HG03354 (cell line): ENCODE measurements around the gene SEMA6B.
"Not testable (repeated sequence)": the region's sequence is repeated elsewhere in the genome, so short reads cannot be mapped to it uniquely, and the experiment has no call there.

Experiments
- ATAC-seq: cut with Tn5 transposase; IDR thresholded peaks from one replicate; pipeline ENCODE4 v1.9.1; 2021; ENCODE audit warnings: mild to moderate bottlenecking; ENCODE audit not compliant: unreplicated experiment, poor library complexity, severe bottlenecking

Gene SEMA6B

GRCh38 chr19:4550479-4551050 is 8.9 kb downstream of the SEMA6B start:
- no peak for ATAC-seq

DNA sequence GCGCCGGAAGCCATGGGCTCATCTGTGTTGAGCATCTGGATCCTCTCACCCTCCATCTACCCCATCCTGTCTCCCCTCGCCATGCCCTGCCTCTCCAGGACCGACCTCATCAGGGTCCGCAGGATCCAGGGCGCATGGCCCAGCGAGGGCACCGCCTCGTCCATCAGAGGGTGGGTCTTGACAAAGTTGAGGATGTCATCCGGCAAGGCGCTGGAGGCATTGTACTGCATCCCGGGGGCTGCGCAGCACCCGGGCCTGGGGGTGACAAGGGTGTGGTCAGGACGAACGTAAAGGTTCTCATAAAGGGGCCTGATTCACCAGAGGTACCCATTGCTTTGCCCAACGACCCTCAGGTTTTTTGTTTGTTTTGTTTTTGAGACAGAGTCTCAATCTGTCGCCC is 9.5 kb downstream of the SEMA6B start:
- no peak for ATAC-seq

DNA sequence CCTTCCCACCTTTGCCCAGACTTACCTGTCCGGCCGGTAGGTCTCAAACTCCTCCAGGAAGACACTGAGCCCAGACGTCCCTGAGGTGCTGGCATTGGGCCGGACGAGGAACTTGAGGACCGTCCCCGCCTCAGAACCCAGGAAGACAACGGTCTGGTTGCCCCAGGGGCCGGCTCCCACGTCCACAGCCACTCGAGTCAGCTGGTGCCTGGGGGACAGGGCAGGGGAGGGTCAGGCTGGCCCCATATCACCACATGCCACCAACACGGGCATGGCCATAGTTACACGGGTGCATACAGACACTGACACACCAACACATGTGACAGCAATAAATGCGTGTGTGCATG is 11.3 kb downstream of the SEMA6B start:
- no peak for ATAC-seq

- no peak for ATAC-seq
Observed at GRCh38 chr19:4547303-4548237, 11.9 kb downstream of the SEMA6B start.

- no peak for ATAC-seq
Observed at GRCh38 chr19:4543842-4544647, 15.4 kb downstream of the SEMA6B start.

GRCh38 chr19:4542896-4543841 is 16.3 kb downstream of the SEMA6B start:
- ATAC-seq = no peak

- not testable (repeated sequence) for ATAC-seq
Observed at GRCh38 chr19:4541806-4542145, 17.7 kb downstream of the SEMA6B start.

DNA sequence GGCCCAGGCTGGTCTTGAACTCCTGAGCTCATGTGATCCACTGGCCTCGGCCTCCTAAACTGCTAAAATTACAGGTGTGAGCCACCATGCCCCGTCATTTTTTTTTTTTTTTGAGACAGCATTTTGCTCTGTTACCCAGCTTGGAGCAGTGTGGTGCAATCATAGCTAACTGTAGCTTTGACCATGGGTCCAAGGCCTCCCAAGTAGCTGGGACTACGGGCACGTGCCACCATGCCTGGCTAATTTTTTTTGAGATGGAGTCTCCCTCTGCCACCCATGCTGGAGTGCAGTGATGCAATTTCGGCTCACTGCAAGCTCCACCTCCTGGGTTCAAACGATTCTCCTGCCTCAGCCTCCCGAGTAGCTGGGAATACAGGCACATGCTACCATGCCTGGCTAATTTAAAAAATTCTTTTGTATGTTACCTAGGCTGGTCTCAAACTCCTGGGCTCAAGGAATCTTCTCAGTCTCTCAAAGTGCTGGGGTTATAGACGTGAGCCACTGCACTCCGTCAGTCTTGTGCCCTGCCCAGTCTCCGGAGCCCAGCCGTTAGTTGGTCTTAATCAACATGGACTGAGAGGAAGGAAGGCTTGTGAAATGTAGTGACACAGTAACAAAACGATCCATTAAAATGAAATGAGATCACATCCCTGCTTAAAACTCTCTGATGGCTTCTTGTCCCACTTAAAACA is 18.2 kb downstream of the SEMA6B start:
- no peak for ATAC-seq

- no peak for ATAC-seq
Observed at GRCh38 chr19:4539693-4540581, 19.5 kb downstream of the SEMA6B start, which contains the start of gene LRG1. Gene LRG1, minus strand, starts transcription at chr19:4540036. Its CDS starts 23 bp downstream, at chr19:4540013.

DNA sequence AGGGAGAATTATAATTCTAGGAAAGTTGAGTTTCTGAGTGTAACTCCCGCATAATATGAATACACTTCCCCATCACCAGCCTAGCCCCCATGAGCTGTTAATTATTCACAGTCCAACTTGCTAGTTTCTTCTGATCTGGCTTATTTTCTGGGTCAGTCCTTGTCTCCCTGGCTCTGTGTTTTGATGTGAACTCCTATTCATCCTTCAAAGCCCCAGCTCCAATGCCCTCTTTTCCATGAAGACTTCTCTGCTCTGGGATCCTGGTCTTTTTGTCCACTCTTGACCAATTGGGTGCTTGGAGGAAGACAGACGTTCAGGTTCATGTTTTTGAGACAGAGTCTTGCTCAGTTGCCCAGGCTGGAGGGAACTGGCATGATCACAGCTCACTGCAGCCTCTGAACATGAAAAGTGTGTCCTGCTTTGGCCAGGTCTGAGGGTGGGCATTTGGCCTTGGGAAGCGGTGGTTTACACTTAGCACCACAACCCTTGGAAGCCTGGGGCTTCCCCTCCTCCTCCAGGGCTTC is 20.3 kb downstream of the SEMA6B start:
- no peak for ATAC-seq

GRCh38 chr19:4538601-4538954 is 20.9 kb downstream of the SEMA6B start:
- ATAC-seq = no peak

GRCh38 chr19:4537953-4538600 is 21.4 kb downstream of the SEMA6B start:
- ATAC-seq = no peak

DNA sequence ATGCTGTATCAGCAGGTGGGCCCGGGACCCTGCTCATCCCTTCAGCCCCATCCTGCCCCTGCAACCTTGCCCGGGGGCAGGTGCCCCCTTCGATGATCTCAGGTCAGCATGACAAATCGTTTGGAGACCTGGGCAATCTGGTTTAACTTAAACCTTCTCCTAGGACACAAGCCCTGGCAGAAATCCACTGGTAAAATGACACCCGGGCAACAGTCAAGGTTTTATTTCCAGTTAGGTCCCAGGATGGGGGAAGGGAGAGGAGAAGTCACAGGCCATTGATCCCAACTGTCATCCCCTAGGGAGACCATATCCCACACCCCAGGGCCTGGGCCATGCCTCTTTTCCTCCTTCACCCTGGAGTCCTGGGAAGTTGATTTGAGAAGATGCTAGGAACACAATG is 22.7 kb downstream of the SEMA6B start:
- ATAC-seq = no peak

- ATAC-seq = no peak
Observed at GRCh38 chr19:4534836-4535658, 24.4 kb downstream of the SEMA6B start, which contains the start of gene PLIN5. Gene PLIN5, minus strand, starts transcription at chr19:4535224. Its CDS starts 1,150 bp downstream, at chr19:4534074.

DNA sequence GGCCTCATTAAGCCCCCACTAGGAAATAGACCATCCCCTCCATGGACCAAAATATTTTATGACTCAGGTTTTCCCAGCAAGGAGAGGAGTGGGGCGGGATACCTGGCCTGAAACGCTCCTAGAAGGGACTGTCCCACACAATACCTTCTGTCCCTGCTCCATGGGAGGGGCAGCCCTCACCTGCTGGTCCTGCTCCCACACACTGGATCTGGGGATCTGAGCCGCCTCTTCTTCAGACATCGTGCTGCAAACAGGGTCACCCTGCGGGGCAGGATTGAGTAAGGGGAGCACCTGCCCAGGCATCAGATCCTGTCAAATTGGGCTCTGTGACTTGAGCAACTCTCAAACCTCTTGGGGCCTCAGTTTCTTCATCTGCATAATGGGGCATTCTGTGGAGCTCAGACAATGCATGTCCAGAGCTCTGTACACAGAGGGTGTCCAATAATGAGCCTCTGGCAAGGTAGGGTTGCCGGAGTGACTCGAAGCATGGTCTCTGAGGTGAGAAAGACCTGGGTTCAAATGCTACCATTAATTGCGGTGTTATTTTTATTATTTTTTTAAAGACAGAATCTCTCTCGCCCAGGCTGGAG is 25.6 kb downstream of the SEMA6B start:
- ATAC-seq = no peak

GRCh38 chr19:4533334-4533733 is 26.1 kb downstream of the SEMA6B start:
- ATAC-seq = no peak
